Measurements from ENCODE around the gene KLHL26.

- TF ChIP-seq POLR2A (IDR thresholded peaks at IDR 0.05; ENCODE audit: low read length) (no peak), GATA1 (IDR thresholded peaks at IDR 0.05; ENCODE audit: low read depth, low read length) (no peak)
These were observed 18.5 kb downstream of the KLHL26 start for GRCh38 chr19:18655173-18655844.

Data from erythroblast (primary cell).